ENCODE data around the gene SSPN. TPM values are rescaled to one million over a fixed set of nuclear protein-coding genes. Genes with fewer than 3 reads are reported as not detected.

The SSPN gene
- total and polyA plus RNA-seq, 9 donors, result 71.5 to 126 (median 96.5) TPM

DNA sequence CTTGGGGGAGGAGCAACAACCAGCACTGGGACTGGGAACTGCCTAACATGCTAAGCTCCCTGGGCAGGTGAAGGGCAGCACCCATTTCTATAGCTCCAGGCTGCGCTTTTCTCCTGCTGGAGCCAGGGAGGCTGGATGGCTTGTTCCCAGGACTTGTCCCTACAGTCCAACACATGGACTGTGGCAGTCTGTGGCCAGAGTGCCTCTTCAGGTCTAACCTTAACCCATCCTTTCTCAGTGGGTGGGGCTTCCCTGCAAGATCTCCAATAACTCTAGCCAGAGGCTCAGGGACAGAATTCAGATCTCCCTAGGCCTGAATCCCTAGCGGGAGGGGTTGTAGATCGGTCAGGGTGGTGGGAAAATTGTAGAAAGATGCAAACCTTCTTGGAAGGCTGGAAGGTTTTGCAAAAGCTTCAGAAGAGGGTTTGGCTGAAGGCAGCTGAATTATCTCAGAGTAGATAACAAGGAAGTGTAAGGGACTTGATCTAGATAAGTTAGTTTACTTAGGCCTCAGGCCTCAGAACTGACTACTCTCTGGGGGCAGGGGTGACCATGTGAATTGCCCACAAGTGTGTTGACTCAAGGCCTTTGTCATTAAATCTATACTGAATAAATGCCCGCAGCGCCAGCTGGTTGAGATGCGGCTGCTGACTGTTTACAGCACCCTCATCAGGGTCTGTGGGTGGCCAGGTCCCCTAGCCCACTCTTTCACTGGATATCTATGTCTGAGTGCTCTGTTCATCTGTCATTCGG is 60.7 kb downstream of the SSPN start:
- no peak overlapping the region for H3K27ac ChIP-seq (ENCODE audit: low read length)
- H3K4me3 ChIP-seq (ENCODE audit: low read length), result no peak overlapping the region
- no peaks in the 10 kb centered on the region for H3K36me3 ChIP-seq (ENCODE audit: control insufficient read depth, insufficient read depth, low read length)
- H3K4me1 ChIP-seq (ENCODE audit: control insufficient read depth, insufficient read depth, low read length), result no peaks in the 10 kb centered on the region
- WGBS (ENCODE audit: insufficient coverage), result 100% methylated on average over 3 of the region's 7 CpGs
- H3K27me3 ChIP-seq (ENCODE audit: control insufficient read depth, insufficient read depth, low read length), result no peaks in the 10 kb centered on the region
- DNase-seq, result no peak
- H3K9me3 ChIP-seq (replicated peaks; ENCODE audit: control insufficient read depth, low read depth, low read length), result peaks cover 10% of the 10 kb centered on the region

DNA sequence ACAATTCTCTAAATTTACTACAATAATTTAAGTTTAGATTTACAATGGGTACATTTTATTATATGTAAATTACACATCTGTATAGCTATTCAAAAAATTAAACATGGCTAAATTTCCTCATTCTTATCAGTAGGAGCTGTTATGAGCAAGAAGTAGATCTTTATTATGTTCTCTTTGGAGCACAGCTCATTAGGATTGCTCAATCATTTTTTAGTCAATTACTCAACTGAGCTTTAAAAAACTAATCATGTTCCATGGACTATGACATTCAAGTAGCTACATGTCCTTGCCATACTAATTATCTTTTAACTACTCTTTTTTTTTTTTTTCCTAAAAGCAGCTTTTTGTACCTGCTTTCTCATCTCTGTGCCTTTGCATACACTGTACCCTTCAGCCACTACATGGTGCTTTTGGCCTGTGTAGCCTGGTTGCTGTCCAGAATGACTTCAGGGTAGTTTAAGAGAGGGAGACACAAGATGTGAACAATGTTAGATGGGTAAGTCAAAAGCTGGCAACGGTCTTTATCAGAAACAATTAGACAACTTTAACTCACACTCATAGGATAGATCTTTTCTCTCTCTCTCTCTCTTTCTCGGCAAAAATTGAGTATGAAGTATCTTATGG is 69.0 kb downstream of the SSPN start:
- no peaks in the 10 kb centered on the region for H3K27me3 ChIP-seq (ENCODE audit: control insufficient read depth, insufficient read depth, low read length)
- no peak overlapping the region for H3K4me3 ChIP-seq (ENCODE audit: low read length)
- no CpG with 5 or more reads among the region's 2 CpGs for WGBS (ENCODE audit: insufficient coverage)
- no peak for DNase-seq
- no peak overlapping the region for H3K27ac ChIP-seq (ENCODE audit: low read length)
- H3K9me3 ChIP-seq (replicated peaks; ENCODE audit: control insufficient read depth, low read depth, low read length), result peaks cover 6% of the 10 kb centered on the region
- H3K4me1 ChIP-seq (ENCODE audit: control insufficient read depth, insufficient read depth, low read length), result peaks cover under 1% of the 10 kb centered on the region
- H3K36me3 ChIP-seq (ENCODE audit: control insufficient read depth, insufficient read depth, low read length), result no peaks in the 10 kb centered on the region

DNA sequence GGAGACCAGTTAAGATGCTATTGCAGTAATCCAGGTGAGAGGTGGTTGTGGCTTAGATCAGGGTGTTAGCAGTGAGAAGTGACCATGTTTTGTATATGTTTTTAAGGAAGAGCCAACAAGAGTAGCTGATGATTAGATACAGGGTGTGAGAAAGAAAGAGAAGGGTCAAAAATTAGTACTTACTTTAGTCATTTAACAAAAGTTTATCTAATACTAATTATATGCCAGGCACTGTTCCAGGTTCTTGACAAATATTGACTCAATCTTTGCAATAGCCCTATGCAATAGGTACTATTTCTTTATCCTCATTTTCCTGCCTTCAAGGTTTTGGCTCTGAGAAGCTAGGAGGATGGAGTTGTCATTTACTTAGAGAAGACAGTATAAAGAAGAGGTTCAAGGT is 70.2 kb downstream of the SSPN start:
- Histone ChIP-seq H3K27ac (ENCODE audit: low read length) (no peak overlapping the region), H3K4me1 (ENCODE audit: control insufficient read depth, insufficient read depth, low read length) (peaks cover 11% of the 10 kb centered on the region), H3K9me3 (replicated peaks; ENCODE audit: control insufficient read depth, low read depth, low read length) (peaks cover 6% of the 10 kb centered on the region), H3K36me3 (ENCODE audit: control insufficient read depth, insufficient read depth, low read length) (no peaks in the 10 kb centered on the region), H3K4me3 (ENCODE audit: low read length) (no peak overlapping the region), H3K27me3 (ENCODE audit: control insufficient read depth, insufficient read depth, low read length) (no peaks in the 10 kb centered on the region)
- DNase-seq, result no peak

DNA sequence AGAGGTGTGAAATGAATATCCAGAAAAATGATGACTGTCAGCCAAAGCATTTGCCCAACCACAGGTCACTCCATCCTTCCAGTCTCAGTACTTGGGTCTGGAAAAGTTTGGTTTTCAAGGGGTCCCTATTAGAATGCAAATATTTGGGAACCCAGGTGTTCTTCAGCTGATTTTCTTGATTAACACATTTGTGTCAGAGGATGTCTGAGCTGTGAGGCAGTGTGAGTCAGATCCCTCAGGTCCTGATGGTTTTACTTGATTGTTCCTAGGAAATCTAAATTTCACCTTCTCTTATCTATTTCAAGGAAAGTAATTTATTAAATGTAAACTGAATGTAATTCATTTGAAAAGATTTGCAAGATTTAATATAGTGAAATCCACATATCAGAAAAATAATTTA is 71.5 kb downstream of the SSPN start:
- no peak for DNase-seq
- H3K4me1 ChIP-seq (ENCODE audit: control insufficient read depth, insufficient read depth, low read length), result peaks cover 18% of the 10 kb centered on the region
- H3K4me3 ChIP-seq (ENCODE audit: low read length), result no peak overlapping the region
- H3K36me3 ChIP-seq (ENCODE audit: control insufficient read depth, insufficient read depth, low read length), result no peaks in the 10 kb centered on the region
- H3K27me3 ChIP-seq (ENCODE audit: control insufficient read depth, insufficient read depth, low read length), result no peaks in the 10 kb centered on the region
- no peak overlapping the region for H3K27ac ChIP-seq (ENCODE audit: low read length)
- H3K9me3 ChIP-seq (replicated peaks; ENCODE audit: control insufficient read depth, low read depth, low read length), result peaks cover 6% of the 10 kb centered on the region

DNA sequence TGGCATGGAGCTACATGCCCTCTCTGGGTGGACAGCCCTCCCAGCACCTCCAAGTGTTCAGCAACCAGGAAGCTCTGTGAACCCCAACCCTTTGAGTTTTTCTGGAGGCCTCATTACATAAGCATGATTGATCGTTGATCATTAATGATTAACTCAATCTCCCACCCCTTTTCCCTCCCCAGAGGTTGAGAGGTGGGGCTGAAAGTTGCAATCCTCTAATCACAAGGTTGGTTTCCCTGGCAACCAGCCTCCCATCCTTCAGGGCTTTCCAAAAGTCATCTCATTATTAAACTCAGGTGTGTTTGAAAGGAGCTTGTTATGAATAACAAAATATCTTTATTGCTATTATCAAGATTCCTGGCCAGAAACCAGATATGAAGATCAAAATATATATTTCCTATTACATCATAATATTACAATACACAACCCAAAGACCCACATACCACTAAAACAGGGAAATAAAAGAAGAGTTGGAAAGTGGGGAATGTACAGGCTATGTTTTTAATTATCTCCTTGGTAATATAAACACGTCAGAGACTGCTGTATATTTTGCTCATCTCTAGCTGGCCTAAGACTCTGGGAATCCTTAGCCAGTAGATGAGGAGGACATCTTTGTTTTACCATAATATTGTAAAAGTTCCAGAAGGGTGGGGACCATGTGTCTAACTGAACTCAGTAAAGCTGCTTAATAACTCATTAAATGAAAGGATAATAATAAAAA is 73.6 kb downstream of the SSPN start:
- no CpG with 5 or more reads among the region's 2 CpGs for WGBS (ENCODE audit: insufficient coverage)
- peak; percentile 85 for DNase-seq

DNA sequence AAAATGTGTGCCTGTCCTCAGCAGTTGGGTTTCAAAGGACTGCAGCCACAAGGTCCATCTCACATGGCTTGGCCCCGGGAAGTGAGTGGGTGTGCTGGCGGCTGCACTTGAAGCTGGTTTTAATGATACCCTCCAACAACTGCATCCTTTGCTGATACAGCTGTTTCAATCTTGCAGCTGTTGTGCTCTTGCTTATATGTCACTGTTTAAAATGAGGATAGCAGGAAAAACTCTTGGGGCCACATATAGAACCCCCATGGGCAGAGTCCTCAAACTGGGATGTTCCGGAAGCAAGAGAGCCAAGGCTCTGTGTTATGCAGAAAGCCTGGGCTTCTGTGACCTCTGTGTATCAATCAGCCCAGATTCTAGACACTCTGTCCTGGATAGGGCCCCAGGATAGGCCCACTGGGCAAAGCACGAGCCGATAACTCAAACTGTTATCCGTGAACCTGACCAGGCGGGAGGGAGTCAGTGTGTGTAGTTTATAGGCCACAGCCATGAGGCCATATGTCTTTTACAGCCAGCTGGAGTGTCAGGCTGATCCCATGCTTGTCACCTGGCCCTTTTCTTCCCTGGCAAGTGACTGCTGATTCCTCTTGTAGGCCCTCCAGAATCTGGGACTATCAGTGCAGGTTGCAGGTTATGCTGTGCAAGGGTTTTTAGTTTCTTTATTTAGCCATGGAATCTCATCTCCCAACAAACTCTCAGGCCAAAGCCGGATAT is 74.3 kb downstream of the SSPN start:
- no peaks in the 10 kb centered on the region for H3K36me3 ChIP-seq (ENCODE audit: control insufficient read depth, insufficient read depth, low read length)
- peaks cover 36% of the 10 kb centered on the region for H3K4me1 ChIP-seq (ENCODE audit: control insufficient read depth, insufficient read depth, low read length)
- H3K27me3 ChIP-seq (ENCODE audit: control insufficient read depth, insufficient read depth, low read length), result no peaks in the 10 kb centered on the region
- DNase-seq, result peak; percentile 44
- H3K4me3 ChIP-seq (ENCODE audit: low read length), result no peak overlapping the region
- peaks cover 2% of the 10 kb centered on the region for H3K9me3 ChIP-seq (replicated peaks; ENCODE audit: control insufficient read depth, low read depth, low read length)
- WGBS (ENCODE audit: insufficient coverage), result 47% methylated on average over 5 of the region's 8 CpGs
- H3K27ac ChIP-seq (ENCODE audit: low read length), result peak overlapping the region; percentile 79

More for the DNA sequence above, 73.6 kb downstream of the SSPN start:
- no peaks in the 10 kb centered on the region for H3K27me3 ChIP-seq (ENCODE audit: control insufficient read depth, insufficient read depth, low read length)
- no peak overlapping the region for H3K4me3 ChIP-seq (ENCODE audit: low read length)
- no peaks in the 10 kb centered on the region for H3K36me3 ChIP-seq (ENCODE audit: control insufficient read depth, insufficient read depth, low read length)
- peaks cover 29% of the 10 kb centered on the region for H3K4me1 ChIP-seq (ENCODE audit: control insufficient read depth, insufficient read depth, low read length)
- H3K27ac ChIP-seq (ENCODE audit: low read length), result peak overlapping the region; percentile 79
- peaks cover 4% of the 10 kb centered on the region for H3K9me3 ChIP-seq (replicated peaks; ENCODE audit: control insufficient read depth, low read depth, low read length)

DNA sequence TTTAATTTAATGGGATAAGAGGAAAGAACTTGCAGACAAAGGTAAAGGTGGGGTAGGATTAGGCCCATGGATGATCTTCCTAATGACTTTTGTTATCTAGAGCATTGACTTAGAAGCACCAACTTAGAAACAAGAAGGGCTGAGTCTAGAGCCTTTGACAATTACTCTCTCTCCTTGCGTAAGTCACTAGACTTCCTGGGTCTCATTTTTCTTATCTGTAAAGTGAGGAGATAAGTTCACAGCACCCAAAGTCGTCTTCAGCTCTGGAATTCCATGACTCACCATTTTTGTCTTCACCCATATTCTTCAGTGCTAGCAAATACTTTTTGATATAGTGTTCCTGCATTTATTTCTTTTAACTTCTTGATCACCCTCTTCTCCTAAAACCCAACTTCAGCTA is 75.7 kb downstream of the SSPN start:
- Histone ChIP-seq H3K27ac (ENCODE audit: low read length) (no peak overlapping the region), H3K4me1 (ENCODE audit: control insufficient read depth, insufficient read depth, low read length) (peaks cover 41% of the 10 kb centered on the region), H3K4me3 (ENCODE audit: low read length) (no peak overlapping the region), H3K27me3 (ENCODE audit: control insufficient read depth, insufficient read depth, low read length) (no peaks in the 10 kb centered on the region), H3K36me3 (ENCODE audit: control insufficient read depth, insufficient read depth, low read length) (no peaks in the 10 kb centered on the region), H3K9me3 (replicated peaks; ENCODE audit: control insufficient read depth, low read depth, low read length) (no peaks in the 10 kb centered on the region)
- no peak for DNase-seq
- WGBS (ENCODE audit: insufficient coverage), result no CpG with 5 or more reads among the region's 2 CpGs

DNA sequence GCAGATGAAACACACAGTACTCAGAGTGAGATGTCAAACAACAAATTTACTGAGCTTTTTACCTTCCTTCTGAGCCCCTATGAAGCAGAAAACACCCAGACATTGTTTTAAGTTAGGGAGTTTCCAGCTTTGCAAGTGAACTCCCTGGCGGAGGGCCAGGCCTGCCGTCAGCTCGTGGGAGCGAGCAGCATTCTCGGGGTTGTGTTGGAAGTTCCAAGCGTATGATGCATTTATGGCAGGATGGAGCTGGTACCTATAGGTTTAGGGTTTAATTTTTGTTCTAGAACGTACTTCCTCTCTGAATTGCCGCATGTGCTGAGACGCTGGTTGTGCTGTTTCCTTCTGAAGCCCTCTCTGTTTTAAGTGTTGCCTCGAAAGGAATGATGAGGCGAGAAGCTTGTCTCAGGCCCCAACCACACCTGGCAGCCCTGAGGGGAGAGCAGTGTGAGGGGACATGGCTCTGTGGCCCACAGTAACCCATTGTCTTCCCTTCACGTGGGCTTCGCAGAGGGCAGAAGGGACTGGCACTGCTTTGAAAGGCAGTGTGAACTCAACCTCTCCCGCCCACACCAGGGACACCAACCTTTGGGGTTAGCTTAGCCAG is 76.6 kb downstream of the SSPN start:
- Histone ChIP-seq H3K4me1 (ENCODE audit: control insufficient read depth, insufficient read depth, low read length) (peaks cover 41% of the 10 kb centered on the region), H3K4me3 (ENCODE audit: low read length) (no peak overlapping the region), H3K36me3 (ENCODE audit: control insufficient read depth, insufficient read depth, low read length) (no peaks in the 10 kb centered on the region), H3K9me3 (replicated peaks; ENCODE audit: control insufficient read depth, low read depth, low read length) (no peaks in the 10 kb centered on the region), H3K27me3 (ENCODE audit: control insufficient read depth, insufficient read depth, low read length) (no peaks in the 10 kb centered on the region), H3K27ac (ENCODE audit: low read length) (peak overlapping the region; percentile 39)
- peak; percentile 93 for DNase-seq
- WGBS (ENCODE audit: insufficient coverage), result 26% methylated on average over 7 of the region's 14 CpGs

DNA sequence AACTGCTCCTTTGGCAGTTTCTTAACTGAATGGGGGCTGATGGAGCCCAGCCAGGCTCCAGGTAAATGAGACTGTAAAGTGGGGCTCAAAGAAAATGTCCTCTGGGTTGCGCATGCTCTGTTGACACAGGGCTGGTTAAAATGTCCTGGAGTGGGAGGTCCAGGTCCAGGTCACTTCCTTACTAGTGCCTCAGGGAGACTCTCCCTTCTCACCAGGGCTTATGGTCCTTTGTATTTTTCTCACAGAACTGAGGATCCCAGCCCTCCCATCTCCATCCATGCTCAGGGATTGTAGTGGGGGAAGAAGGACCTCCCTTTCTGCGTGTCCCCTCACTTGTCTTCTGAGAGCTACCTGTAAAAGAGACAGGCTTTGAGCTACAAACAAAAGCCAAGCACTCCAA is 77.5 kb downstream of the SSPN start:
- Histone ChIP-seq H3K27ac (ENCODE audit: low read length) (no peak overlapping the region), H3K36me3 (ENCODE audit: control insufficient read depth, insufficient read depth, low read length) (no peaks in the 10 kb centered on the region), H3K4me3 (ENCODE audit: low read length) (no peak overlapping the region), H3K27me3 (ENCODE audit: control insufficient read depth, insufficient read depth, low read length) (no peaks in the 10 kb centered on the region), H3K4me1 (ENCODE audit: control insufficient read depth, insufficient read depth, low read length) (peaks cover 41% of the 10 kb centered on the region), H3K9me3 (replicated peaks; ENCODE audit: control insufficient read depth, low read depth, low read length) (no peaks in the 10 kb centered on the region)
- no peak for DNase-seq
- WGBS (ENCODE audit: insufficient coverage), result no CpG with 5 or more reads among the region's 2 CpGs

DNA sequence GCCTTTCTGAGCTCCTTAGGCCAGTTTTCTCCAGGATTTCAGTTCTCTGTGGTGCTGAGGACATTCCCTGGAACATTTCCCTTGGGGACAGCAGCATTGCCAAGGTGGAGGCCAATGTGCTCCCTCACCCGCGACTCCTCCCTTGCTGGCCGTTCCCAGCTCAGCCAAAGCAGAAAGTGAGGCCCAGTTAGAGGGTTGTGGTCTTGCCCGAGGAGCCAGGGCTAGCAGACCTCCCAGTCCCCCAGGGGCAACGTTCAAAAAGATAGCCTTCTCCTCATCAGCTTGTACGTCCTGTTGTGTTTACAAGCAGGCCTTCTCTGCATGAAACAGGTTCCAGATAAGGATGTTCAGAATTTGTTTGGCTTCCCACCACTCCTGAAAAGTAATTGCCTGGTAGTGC is 78.4 kb downstream of the SSPN start:
- WGBS (ENCODE audit: insufficient coverage), result no CpG with 5 or more reads among the region's 6 CpGs
- Histone ChIP-seq H3K27me3 (ENCODE audit: control insufficient read depth, insufficient read depth, low read length) (no peaks in the 10 kb centered on the region), H3K9me3 (replicated peaks; ENCODE audit: control insufficient read depth, low read depth, low read length) (no peaks in the 10 kb centered on the region), H3K4me3 (ENCODE audit: low read length) (no peak overlapping the region), H3K4me1 (ENCODE audit: control insufficient read depth, insufficient read depth, low read length) (peaks cover 47% of the 10 kb centered on the region), H3K36me3 (ENCODE audit: control insufficient read depth, insufficient read depth, low read length) (no peaks in the 10 kb centered on the region), H3K27ac (ENCODE audit: low read length) (no peak overlapping the region)
- DNase-seq, result no peak

Measured in muscle of leg (tissue), 11 donors.